HEK293 (cell line): ENCODE data around the gene MAPK11.

Experiments used
- CTCF ChIA-PET: fragments of 350-600 bp; formaldehyde crosslinking; extraction: SDS; loops from one replicate; lab custom pipeline; 2021; ENCODE audit warnings: antibody characterized with exemption; lab: Yijun Ruan, JAX
- POLR2A ChIA-PET: fragments of 300-600 bp; formaldehyde crosslinking; extraction: SDS; loops from one replicate; lab custom pipeline; 2020; ENCODE audit warnings: antibody characterized with exemption, inconsistent platforms; lab: Yijun Ruan, JAX
- H3K27ac ChIP-seq: fragments of 200-500 bp; sonication (Bioruptor generic); 2 replicates; pipeline ENCODE4 v1.5.1; 2014; ENCODE audit warnings: low read depth, low read length, control low read depth, inconsistent platforms; ENCODE audit errors: extremely low read depth
- H3K36me3 ChIP-seq, 2 experiments: fragments of 200-500 bp in 1 of 2; sonication (Bioruptor generic) in 1 of 2; 1 replicate in 1 of 2; 2 replicates in 1 of 2; pipeline ENCODE4 v1.5.1; 2014 to 2017; ENCODE audit warnings: inconsistent platforms in 2 of 2, low read length in 2 of 2; ENCODE audit not compliant: control insufficient read depth in 2 of 2, insufficient read depth in 1 of 2
- H3K4me1 ChIP-seq: fragments of 200-500 bp; sonication (Bioruptor generic); 2 replicates; pipeline ENCODE4 v1.5.1; 2014; ENCODE audit warnings: mild to moderate bottlenecking, low read length, inconsistent platforms; ENCODE audit not compliant: control insufficient read depth, insufficient read depth
- H3K4me3 ChIP-seq: 2 replicates; pipeline ENCODE4 v1.5.1; 2011; ENCODE audit warnings: low read depth, mild to moderate bottlenecking, control low read depth, low read length, moderate library complexity
- H3K9me3 ChIP-seq: fragments of 200-500 bp; sonication (Bioruptor generic); 2 replicates; pipeline ENCODE4 v1.5.1; 2014; ENCODE audit warnings: low read depth, low read length, inconsistent platforms; ENCODE audit not compliant: control insufficient read depth, insufficient read depth
- BCL11B ChIP-seq: fragments of 450-650 bp; formaldehyde crosslinking; IDR thresholded peaks from 2 replicates; pipeline ENCODE4 v1.5.1; 2016; ENCODE audit warnings: low read depth, missing biosample characterization, missing genetic modification characterization
- KLF10 ChIP-seq: fragments of 450-650 bp; IDR thresholded peaks from 2 replicates; pipeline ENCODE4 v1.5.1; 2018; ENCODE audit warnings: missing biosample characterization, mild to moderate bottlenecking, missing genetic modification characterization
- KLF9 ChIP-seq: fragments of 450-650 bp; formaldehyde crosslinking; IDR thresholded peaks from 2 replicates; pipeline ENCODE4 v1.5.1; 2016; ENCODE audit warnings: missing biosample characterization, missing genetic modification characterization, low read depth
- OSR2 ChIP-seq: fragments of 450-650 bp; formaldehyde crosslinking; IDR thresholded peaks from 2 replicates; pipeline ENCODE4 v1.5.1; 2016; ENCODE audit warnings: missing biosample characterization, missing genetic modification characterization
- SP2 ChIP-seq: fragments of 450-650 bp; formaldehyde crosslinking; IDR thresholded peaks from 2 replicates; pipeline ENCODE4 v1.5.1; 2016; ENCODE audit warnings: missing biosample characterization, missing genetic modification characterization
- SP3 ChIP-seq: fragments of 450-650 bp; formaldehyde crosslinking; IDR thresholded peaks from 2 replicates; pipeline ENCODE4 v1.5.1; 2016; ENCODE audit warnings: missing biosample characterization, missing genetic modification characterization
- ZBTB20 ChIP-seq: fragments of 450-650 bp; formaldehyde crosslinking; IDR thresholded peaks from 2 replicates; pipeline ENCODE4 v1.5.1; 2016; ENCODE audit warnings: missing biosample characterization, missing genetic modification characterization
- ZBTB44 ChIP-seq: fragments of 450-650 bp; IDR thresholded peaks from 2 replicates; pipeline ENCODE4 v1.5.1; 2018; ENCODE audit warnings: missing biosample characterization, mild to moderate bottlenecking, missing genetic modification characterization
- ZFP41 ChIP-seq: fragments of 450-650 bp; formaldehyde crosslinking; IDR thresholded peaks from 2 replicates; pipeline ENCODE4 v1.5.1; 2016; ENCODE audit warnings: missing biosample characterization, missing genetic modification characterization, borderline replicate concordance
- ZNF214 ChIP-seq: fragments of 450-650 bp; formaldehyde crosslinking; IDR thresholded peaks from 2 replicates; pipeline ENCODE4 v1.5.1; 2017; ENCODE audit warnings: missing biosample characterization, mild to moderate bottlenecking, missing genetic modification characterization, borderline replicate concordance
- ZNF221 ChIP-seq: fragments of 450-650 bp; formaldehyde crosslinking; IDR thresholded peaks from 2 replicates; pipeline ENCODE4 v1.5.1; 2017; ENCODE audit warnings: missing biosample characterization, missing genetic modification characterization, borderline replicate concordance
- ZNF248 ChIP-seq: fragments of 450-650 bp; formaldehyde crosslinking; IDR thresholded peaks from 2 replicates; pipeline ENCODE4 v1.5.1; 2017; ENCODE audit warnings: missing biosample characterization, missing genetic modification characterization
- ZNF335 ChIP-seq: fragments of 450-650 bp; formaldehyde crosslinking; conservative IDR thresholded peaks from 2 replicates; pipeline ENCODE4 v1.5.1; 2016; ENCODE audit warnings: missing biosample characterization, missing genetic modification characterization
- ZNF398 ChIP-seq: fragments of 450-650 bp; formaldehyde crosslinking; IDR thresholded peaks from 2 replicates; pipeline ENCODE4 v1.5.1; 2017; ENCODE audit warnings: missing biosample characterization, missing genetic modification characterization
- ZNF423 ChIP-seq: fragments of 450-650 bp; formaldehyde crosslinking; IDR thresholded peaks from 2 replicates; pipeline ENCODE4 v1.5.1; 2016; ENCODE audit warnings: missing biosample characterization, missing genetic modification characterization
- ZNF449 ChIP-seq: fragments of 450-650 bp; formaldehyde crosslinking; IDR thresholded peaks from 2 replicates; pipeline ENCODE4 v1.5.1; 2017; ENCODE audit warnings: missing biosample characterization, mild to moderate bottlenecking, missing genetic modification characterization, moderate library complexity
- ZNF544 ChIP-seq: fragments of 450-650 bp; formaldehyde crosslinking; IDR thresholded peaks from 2 replicates; pipeline ENCODE4 v1.5.0; 2017; ENCODE audit warnings: missing biosample characterization, missing genetic modification characterization
- ZNF600 ChIP-seq: fragments of 450-650 bp; formaldehyde crosslinking; IDR thresholded peaks from 2 replicates; pipeline ENCODE4 v1.5.1; 2016; ENCODE audit warnings: missing biosample characterization, missing genetic modification characterization
- ZNF677 ChIP-seq: fragments of 450-650 bp; IDR thresholded peaks from 2 replicates; pipeline ENCODE4 v1.5.0; 2018; ENCODE audit warnings: missing biosample characterization, mild to moderate bottlenecking, missing genetic modification characterization, moderate library complexity
- TF ChIP-seq, protein P1 (sequence below): fragments of 450-650 bp; formaldehyde crosslinking; optimal IDR thresholded peaks from 2 replicates; pipeline ENCODE3; 2016; ENCODE audit warnings: missing biosample characterization, mild to moderate bottlenecking, missing genetic modification characterization
- TF ChIP-seq, protein P2 (sequence below): fragments of 450-650 bp; formaldehyde crosslinking; IDR thresholded peaks from 2 replicates; pipeline ENCODE4 v1.5.1; 2016; ENCODE audit warnings: missing biosample characterization, missing genetic modification characterization
- TF ChIP-seq, protein P3 (sequence below): fragments of 450-650 bp; formaldehyde crosslinking; IDR thresholded peaks from 2 replicates; pipeline ENCODE4 v1.5.1; 2016; ENCODE audit warnings: missing biosample characterization, missing genetic modification characterization

Gene MAPK11

GRCh38 chr22:50261615-50262459 lies 8.3 kb downstream of the MAPK11 start, which contains the start of gene MAPK12 (continued):
- TF ChIP-seq ZBTB44 (no peak), SP3 (tag by site-specific recombination) (no peak), ZNF248 (no peak), ZNF221 (tag by site-specific recombination) (no peak), ZFP41 (no peak), ZNF449 (tag by site-specific recombination) (no peak), ZNF677 (tag by site-specific recombination) (no peak), ZNF335 (peak; percentile 58), KLF10 (tag by site-specific recombination) (peak; percentile 44; the same call in 1 of the 2 replicates), SP2 (peak; percentile 29; the same call in 1 of the 2 replicates)
- TF ChIP-seq, protein P1, sequence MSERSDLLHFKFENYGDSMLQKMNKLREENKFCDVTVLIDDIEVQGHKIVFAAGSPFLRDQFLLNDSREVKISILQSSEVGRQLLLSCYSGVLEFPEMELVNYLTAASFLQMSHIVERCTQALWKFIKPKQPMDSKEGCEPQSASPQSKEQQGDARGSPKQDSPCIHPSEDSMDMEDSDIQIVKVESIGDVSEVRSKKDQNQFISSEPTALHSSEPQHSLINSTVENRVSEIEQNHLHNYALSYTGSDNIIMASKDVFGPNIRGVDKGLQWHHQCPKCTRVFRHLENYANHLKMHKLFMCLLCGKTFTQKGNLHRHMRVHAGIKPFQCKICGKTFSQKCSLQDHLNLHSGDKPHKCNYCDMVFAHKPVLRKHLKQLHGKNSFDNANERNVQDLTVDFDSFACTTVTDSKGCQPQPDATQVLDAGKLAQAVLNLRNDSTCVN, result no peak
- TF ChIP-seq, protein P2, sequence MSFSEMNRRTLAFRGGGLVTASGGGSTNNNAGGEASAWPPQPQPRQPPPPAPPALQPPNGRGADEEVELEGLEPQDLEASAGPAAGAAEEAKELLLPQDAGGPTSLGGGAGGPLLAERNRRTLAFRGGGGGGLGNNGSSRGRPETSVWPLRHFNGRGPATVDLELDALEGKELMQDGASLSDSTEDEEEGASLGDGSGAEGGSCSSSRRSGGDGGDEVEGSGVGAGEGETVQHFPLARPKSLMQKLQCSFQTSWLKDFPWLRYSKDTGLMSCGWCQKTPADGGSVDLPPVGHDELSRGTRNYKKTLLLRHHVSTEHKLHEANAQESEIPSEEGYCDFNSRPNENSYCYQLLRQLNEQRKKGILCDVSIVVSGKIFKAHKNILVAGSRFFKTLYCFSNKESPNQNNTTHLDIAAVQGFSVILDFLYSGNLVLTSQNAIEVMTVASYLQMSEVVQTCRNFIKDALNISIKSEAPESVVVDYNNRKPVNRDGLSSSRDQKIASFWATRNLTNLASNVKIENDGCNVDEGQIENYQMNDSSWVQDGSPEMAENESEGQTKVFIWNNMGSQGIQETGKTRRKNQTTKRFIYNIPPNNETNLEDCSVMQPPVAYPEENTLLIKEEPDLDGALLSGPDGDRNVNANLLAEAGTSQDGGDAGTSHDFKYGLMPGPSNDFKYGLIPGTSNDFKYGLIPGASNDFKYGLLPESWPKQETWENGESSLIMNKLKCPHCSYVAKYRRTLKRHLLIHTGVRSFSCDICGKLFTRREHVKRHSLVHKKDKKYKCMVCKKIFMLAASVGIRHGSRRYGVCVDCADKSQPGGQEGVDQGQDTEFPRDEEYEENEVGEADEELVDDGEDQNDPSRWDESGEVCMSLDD (tag by site-specific recombination), result peak; percentile 91
- TF ChIP-seq, protein P3, sequence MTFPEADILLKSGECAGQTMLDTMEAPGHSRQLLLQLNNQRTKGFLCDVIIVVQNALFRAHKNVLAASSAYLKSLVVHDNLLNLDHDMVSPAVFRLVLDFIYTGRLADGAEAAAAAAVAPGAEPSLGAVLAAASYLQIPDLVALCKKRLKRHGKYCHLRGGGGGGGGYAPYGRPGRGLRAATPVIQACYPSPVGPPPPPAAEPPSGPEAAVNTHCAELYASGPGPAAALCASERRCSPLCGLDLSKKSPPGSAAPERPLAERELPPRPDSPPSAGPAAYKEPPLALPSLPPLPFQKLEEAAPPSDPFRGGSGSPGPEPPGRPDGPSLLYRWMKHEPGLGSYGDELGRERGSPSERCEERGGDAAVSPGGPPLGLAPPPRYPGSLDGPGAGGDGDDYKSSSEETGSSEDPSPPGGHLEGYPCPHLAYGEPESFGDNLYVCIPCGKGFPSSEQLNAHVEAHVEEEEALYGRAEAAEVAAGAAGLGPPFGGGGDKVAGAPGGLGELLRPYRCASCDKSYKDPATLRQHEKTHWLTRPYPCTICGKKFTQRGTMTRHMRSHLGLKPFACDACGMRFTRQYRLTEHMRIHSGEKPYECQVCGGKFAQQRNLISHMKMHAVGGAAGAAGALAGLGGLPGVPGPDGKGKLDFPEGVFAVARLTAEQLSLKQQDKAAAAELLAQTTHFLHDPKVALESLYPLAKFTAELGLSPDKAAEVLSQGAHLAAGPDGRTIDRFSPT (tag by site-specific recombination), result no peak

DNA sequence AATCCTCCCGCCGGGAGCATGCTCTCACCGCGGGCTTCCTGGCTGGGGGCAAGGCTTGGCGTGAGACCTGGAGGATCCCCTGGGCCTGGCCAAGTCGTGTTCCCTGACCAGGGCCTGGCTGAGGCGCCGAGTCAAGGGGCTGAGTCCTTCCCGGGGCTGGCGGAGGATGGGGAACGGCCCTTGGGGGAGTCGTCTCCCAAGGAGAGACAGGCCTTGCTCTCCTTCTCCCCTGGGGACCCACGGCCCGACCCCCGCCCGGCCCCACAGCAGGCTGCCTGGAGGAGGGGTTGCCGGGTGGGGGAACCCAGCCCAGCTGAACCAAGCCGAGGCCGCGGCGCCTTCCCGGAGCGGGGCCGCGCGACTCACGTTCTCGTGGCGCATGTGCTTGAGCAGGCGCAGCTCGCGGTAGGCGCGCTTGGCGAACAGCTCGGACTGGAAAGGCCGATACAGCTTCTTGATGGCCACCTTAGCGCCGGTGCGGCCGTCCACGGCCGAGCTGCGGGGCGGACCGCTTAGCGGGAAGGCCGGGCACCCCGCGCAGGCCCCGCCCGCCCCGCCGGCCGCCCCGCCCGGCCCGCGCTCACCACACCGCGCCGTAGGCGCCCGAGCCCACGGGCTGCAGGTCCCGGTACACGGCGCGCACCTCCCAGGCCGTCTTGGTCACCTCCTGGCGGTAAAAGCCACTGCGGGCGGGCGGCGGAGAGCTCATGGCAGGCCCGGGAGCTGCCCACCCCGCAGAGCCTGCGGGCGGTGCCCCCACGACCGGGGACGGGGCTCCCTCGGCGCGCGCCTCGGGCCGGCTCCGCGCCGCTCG lies 9.2 kb downstream of the MAPK11 start:
- Histone ChIP-seq H3K9me3 (no peaks in the 10 kb centered on the region), H3K27ac (peak overlapping the region; percentile 87; the same call in 1 of the 2 replicates), H3K4me1 (peaks cover 11% of the 10 kb centered on the region), H3K36me3 (peaks cover 0 to 36% of the 10 kb centered on the region in 2 experiments; a peak in 2 of 3 replicates), H3K4me3 (peak overlapping the region; percentile 59)
- CTCF ChIA-PET, result interaction anchor here (0.5 to 2.8 kb wide), 3 partner anchors 9 to 33 kb away, joined by 3 to 10 read pairs (median 4); no protein-coding TSS in a partner anchor
- POLR2A ChIA-PET, result interaction anchor here (0.7 to 2.7 kb wide), 7 partner anchors 10 to 324 kb away, joined by 3 to 20 read pairs (median 4); partner anchors contain the start of genes HDAC10 and TUBGCP6
- peak; percentile 51 for TF ChIP-seq ZNF398
- peak; percentile 68 for TF ChIP-seq KLF9 (tag by site-specific recombination)
- peak; percentile 73; the same call in 1 of the 2 replicates for TF ChIP-seq ZBTB20
- no peak for TF ChIP-seq ZNF544 (tag by site-specific recombination)
- peak; percentile 46; the same call in 1 of the 2 replicates for TF ChIP-seq ZNF600 (tag by site-specific recombination)
- peak; percentile 36; the same call in 1 of the 2 replicates for TF ChIP-seq ZNF423 (tag by site-specific recombination)
- TF ChIP-seq ZNF214, result no peak
- peak; percentile 77 for TF ChIP-seq ZNF335
- TF ChIP-seq BCL11B (tag by site-specific recombination), result peak; percentile 85; the same call in 1 of the 2 replicates
- 0 out of 2 replicates have a peak, but pooled peaks have one; percentile 21 for TF ChIP-seq OSR2 (tag by site-specific recombination)
